HG03139 (cell line): ENCODE results near the gene BZW1.

Experiments used
- ATAC-seq: cut with Tn5 transposase; IDR thresholded peaks from one replicate; pipeline ENCODE4 v1.9.1; 2021; ENCODE audit not compliant: unreplicated experiment

BZW1 gene

DNA sequence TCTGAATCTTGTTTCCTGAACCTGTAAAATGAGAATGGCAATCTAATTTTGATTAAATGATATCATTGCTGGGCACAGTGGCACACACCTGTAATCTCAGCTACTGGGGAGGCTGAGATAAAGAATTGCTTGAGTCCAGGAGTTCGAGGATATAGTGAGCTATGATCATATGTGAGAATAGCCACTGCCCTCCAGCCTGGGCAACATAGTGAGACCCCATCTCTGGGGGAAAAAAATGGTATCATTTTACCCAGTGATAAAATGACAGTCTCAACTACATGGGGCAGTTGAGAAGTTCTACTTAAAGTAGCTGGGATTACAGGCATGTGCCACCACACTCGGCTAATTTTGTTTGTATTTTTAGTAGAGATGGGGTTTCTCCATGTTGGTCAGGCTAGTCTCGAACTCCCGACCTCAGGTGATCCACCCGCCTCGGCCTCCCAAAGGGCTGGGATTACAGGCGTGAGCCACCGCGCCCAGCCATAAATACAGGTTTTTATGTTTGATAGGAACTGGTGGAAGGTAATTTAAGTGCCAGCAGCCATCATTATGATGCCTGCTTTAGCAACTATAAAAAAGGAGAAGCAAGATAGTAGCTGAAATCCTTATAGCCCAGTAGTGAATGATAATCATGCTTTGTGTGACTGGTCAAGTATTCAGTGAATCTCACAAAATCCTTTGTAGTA lies 17.0 kb downstream of the BZW1 start:
- ATAC-seq = no peak

- ATAC-seq = no peak
These were observed 17.5 kb downstream of the BZW1 start for GRCh38 chr2:200829258-200829655.

GRCh38 chr2:200834701-200835100 lies 23.0 kb downstream of the BZW1 start:
- no peak for ATAC-seq

DNA sequence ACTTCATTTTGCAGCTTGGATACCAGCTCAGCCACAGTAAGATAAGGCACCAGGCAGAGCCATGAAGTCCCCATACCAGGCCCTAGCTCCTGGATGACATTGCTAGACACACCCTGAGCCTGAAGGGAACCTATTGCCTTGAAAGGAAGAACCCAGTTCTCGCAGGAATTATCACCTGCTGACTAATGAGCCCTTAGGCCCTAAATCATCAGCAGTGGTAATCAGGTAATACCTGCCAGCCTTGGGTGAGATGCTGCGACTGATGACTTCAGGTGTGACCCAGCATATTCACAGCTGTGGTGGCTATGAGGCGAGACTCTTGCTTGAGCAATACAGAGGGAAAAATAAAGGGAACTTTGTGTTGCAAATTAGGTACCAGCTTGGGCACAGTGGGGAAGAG lies 27.8 kb downstream of the BZW1 start:
- ATAC-seq = no peak

DNA sequence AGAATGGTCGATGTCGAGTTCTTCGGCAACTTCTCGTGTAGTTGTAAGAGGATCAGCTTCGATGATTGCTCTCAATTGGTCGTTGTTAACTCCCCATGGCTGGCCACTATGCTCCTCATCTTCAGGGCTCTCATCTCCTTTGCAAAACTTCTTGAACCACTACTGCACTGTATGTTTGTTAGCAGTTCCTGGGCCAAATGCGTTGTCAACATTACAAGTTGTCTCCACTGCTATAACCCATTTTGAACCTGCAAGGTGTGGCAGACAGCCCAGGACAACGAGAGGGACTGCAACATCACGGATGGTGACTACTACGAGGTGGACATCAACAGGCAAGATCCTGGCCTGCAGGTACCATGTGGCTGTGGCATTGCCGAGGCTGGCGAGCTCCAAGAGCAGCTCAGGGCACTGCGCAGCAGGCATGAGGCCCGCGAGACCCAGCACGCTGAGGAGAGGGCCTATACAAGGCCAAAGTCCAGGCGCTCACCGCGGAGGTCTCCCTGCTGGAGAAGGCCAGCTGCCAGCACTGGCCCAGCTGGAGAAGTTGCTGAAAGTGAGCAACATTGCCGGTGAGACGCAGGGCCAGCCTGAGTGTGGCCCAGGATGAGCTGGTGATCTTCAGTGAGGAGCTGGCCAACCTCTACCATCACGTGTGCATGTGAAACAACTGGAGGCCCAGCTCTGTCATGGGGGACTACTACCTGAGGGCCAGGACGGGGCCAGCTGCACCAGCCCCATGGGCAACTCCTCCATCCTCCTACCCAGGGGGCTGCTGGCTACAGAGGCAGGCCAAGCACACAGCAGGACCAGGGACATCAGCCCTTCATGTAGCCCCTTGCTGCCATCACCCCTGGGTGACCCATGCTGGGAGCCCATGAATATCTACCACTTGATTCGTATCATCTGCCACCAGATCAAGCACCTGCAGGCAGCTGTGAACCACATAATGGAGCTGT lies 32.6 kb downstream of the BZW1 start:
- no peak for ATAC-seq

DNA sequence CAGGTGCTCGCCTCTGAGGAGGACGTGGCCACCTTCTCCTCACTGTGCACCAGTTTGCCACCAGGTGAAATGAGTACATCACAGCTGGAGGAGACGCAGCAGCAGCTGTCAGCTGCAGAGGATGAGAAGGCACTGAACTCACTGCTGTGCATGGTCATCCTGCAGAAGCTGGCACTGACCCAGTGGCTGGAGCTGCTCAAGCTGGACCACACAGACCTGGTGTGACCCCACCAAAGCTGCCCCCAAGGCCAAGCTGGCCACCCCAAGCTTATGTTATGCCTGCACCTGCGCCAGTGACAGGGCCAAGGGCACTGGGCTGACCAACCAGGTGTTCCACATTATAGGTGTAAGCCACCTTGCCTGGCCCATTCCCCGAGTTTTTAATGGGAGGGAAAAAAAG lies 33.5 kb downstream of the BZW1 start:
- no peak for ATAC-seq

- ATAC-seq = no peak
These were observed 34.1 kb downstream of the BZW1 start for GRCh38 chr2:200845669-200846325.

- no peak for ATAC-seq
These were observed 35.6 kb downstream of the BZW1 start for GRCh38 chr2:200847269-200847668.

DNA sequence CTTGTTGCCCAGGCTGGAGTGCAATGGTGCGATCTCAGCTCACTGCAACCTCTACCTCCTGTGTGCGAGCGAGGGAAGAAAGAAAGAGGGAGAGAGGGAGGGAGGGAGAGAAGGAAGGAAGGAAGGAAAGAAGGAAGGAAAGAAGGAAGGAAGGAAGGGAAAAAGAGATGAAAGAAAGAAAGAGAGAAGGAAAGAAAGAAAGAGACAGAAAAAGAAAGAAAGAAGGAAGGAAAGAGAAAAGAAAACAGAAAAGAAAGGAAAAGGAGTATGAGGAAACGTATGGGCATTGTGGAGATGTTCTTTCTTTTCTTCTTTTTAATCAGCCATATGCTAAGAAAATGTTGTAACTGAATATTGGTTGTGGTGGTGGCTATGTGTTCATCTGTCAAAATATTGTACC lies 36.2 kb downstream of the BZW1 start:
- ATAC-seq = no peak

GRCh38 chr2:200850512-200851256 lies 39.0 kb downstream of the BZW1 start:
- no peak for ATAC-seq

DNA sequence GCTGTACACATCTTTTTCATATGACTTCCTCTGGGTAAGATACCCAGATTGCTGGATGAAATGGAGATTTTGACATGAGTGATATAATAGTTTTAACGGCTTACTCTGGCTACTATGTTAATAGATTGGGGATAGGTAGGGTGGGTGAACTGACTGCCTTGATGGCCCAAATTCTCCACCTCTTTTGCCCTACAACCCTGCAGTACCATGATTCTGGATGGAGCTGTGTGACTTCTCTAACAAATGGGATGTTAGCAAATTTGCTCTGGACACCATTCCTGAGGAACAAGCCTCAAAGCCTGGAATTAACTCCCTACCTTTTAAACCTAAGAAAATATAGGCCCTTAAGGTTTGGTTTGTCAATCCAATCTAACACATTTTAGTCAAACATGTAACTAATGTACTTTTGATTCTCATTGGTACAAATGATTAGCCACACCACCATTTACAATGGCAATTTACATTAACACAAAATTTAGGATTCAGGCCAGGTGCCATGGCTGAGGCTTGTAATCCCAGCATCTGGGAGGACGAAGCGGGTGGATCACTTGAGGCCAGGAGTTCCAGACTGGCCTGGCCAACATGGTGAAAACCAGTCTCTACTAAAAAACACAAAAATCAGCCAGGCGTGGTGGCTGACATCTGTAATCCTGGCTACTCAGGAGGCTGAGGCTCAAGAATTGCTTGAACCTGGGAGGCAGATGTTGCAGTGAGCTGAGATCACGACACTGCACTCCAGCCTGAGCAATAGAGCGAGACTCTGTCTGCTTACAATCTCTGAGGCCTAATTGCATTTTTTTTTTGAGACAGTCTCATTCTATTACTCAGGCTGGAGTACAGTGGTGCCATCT lies 39.9 kb downstream of the BZW1 start:
- no peak for ATAC-seq

- ATAC-seq = no peak
These were observed 40.9 kb downstream of the BZW1 start for GRCh38 chr2:200852605-200853004.

DNA sequence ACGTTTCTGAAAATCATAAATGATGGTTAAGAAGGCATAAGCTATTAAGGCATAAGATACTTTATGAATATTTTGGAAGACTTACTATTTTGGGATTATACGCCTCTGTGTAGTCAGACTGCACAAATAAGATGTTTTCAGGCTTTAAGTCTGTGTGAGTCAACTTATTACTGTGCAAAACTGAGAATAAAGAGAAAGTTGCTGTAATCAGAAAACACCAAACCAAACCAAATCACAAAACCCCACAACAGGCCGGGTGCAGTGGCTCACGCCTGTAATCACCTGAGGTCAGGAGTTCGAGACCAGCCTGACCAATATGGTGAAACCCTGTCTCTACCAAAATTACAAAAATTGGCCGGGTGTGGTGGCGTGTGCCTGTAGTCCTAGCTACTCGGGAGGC lies 45.1 kb downstream of the BZW1 start:
- no peak for ATAC-seq

GRCh38 chr2:200860092-200860795 lies 48.5 kb downstream of the BZW1 start:
- ATAC-seq = no peak

GRCh38 chr2:200861617-200862155 lies 50.0 kb downstream of the BZW1 start:
- ATAC-seq = no peak

DNA sequence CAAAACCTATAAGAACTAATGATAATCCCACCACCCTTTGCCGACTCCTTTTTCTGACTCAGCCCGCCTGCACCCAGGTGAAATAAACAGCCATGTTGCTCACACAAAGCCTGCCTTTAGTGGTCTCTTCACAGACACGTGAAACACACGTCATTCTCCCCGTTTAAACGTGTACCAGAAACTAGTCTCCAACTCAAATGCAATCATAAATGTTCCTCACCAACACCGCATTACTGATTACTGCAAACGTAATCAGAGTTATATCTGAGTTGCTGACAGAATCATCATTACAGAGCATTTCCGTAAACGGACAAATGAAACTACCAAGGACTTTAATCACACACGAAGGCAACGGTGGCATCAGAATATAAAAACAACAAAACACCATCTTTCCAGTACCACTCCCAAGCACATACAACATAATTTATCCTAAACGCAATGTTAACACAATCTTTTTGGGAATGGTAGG lies 50.9 kb downstream of the BZW1 start:
- no peak for ATAC-seq

DNA sequence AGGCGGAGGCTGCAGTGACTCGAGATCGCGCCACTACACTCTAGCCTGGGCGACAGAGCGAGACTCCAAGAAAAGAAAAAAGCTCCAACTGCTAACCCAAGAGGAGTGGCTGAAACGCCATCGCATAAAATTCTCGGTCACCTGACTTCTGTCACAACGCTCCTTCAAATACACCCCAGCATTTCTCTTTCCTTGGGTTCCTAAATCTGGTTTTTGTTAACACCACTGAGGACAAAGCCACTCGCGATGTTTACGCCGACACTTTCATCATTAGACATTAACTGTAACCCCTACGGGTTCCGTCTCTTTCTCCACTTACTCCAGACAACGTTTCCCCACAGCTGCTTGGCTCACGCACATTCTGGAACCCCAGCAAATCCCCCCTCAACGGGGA lies 52.1 kb downstream of the BZW1 start:
- ATAC-seq = no peak

DNA sequence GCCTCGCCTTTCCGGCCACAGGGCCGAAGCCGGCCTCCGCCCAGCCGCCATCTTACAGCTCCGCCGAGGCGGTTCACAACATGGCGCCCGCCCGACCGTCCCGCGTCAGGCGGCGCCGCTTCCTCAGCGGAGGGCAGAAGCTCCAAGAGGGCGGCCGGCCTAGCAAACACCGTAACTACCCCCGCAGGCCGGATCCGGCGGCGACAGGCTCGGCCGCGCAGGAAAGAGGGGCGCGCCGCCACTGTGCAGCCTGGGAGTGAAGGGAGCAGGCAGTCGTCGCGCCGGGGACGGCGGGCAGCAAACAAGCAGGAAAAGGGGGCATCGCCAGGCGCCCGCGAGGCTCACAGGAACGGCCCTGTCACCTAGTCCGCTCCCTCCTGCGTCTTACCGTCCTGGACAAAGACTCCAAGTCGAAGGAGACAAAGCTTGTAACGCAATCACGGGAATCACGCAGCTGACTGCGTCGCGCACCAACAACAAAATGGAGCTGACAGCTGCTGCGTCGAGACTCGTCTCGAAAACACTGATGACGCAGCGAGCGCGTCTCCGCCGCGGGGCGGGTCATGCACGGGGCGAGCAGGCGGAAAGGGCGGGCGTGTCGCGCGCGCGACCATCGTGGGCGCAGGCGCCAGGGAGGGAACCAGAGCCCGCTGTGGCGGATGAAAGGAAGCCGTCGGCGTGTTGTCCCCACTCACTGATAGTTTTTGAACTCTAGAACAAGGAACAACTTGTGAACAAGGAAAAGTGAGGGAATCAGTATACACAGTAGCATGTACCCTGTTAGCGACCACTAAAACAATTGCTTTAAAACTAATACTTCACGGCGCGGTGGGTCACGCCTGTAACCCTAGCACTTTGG lies 52.7 kb downstream of the BZW1 start, which contains the start of gene CLK1:
TSS of gene CLK1 (minus strand) at position 483 of the 859 bp plus-strand sequence. CDS start 2,796 bp downstream, outside the sequence.
- peak; percentile 80 for ATAC-seq
